T-helper 2 cell treated with Interferon-gamma antibody and Interleukin-4, amounts not matched to agents 5 μg/mL and 100 μg/mL, for 36 hours (primary cell): ENCODE data around the gene LRP8.

Source experiments
- DNase-seq: peaks from one replicate; pipeline ENCODE4 v3.0.0; 2021; ENCODE audit warnings: low spot score
- H3K27ac Mint-ChIP-seq: one replicate; pipeline ENCODE4 v1.8.0; 2021; ENCODE audit warnings: mild to moderate bottlenecking, mixed read lengths
- H3K27me3 Mint-ChIP-seq: one replicate; pipeline ENCODE4 v1.8.0; 2021; ENCODE audit warnings: low read depth, mixed read lengths
- H3K36me3 Mint-ChIP-seq: one replicate; pipeline ENCODE4 v1.8.0; 2021; ENCODE audit warnings: low read depth, mixed read lengths
- H3K4me1 Mint-ChIP-seq: one replicate; pipeline ENCODE4 v1.8.0; 2021; ENCODE audit warnings: low read depth, mixed read lengths
- H3K4me3 Mint-ChIP-seq: one replicate; pipeline ENCODE4 v1.8.0; 2022; ENCODE audit warnings: mild to moderate bottlenecking, moderate library complexity, mixed read lengths
- H3K9me3 Mint-ChIP-seq: one replicate; pipeline ENCODE4 v1.8.0; 2021; ENCODE audit warnings: mixed read lengths

LRP8 gene

GRCh38 chr1:53197291-53198200 is 130.3 kb downstream of the LRP8 start:
- Mint-ChIP-seq H3K9me3 (no peaks in the 10 kb centered on the region), H3K27me3 (no peaks in the 10 kb centered on the region)

GRCh38 chr1:53196485-53197290 is 131.2 kb downstream of the LRP8 start, which contains the start of gene CPT2:
Gene CPT2, plus strand, starts transcription at chr1:53196824. Its CDS starts 120 bp downstream, at chr1:53196944.
- Mint-ChIP-seq H3K36me3 (peaks cover 22% of the 10 kb centered on the region), H3K4me1 (peaks cover 23% of the 10 kb centered on the region), H3K4me3 (peak within 1 kb of the TSS; percentile 91), H3K9me3 (no peaks in the 10 kb centered on the region), H3K27me3 (no peaks in the 10 kb centered on the region), H3K27ac (peak within 1 kb of the TSS; percentile 94)
- peak; percentile 94 for DNase-seq

More at GRCh38 chr1:53197291-53198200, 130.3 kb downstream of the LRP8 start:
- Mint-ChIP-seq H3K36me3 (peaks cover 27% of the 10 kb centered on the region), H3K27ac (peak overlapping the region; percentile 94), H3K4me1 (peaks cover 22% of the 10 kb centered on the region), H3K4me3 (peak overlapping the region; percentile 91)
- DNase-seq, result no peak

- Mint-ChIP-seq H3K27me3 (no peaks in the 10 kb centered on the region), H3K27ac (peak overlapping the region; percentile 93), H3K4me1 (peaks cover 23% of the 10 kb centered on the region), H3K4me3 (peak overlapping the region; percentile 89), H3K9me3 (no peaks in the 10 kb centered on the region), H3K36me3 (peaks cover 20% of the 10 kb centered on the region)
- DNase-seq, result no peak
Measured at GRCh38 chr1:53196017-53196484, 131.8 kb downstream of the LRP8 start.

- Mint-ChIP-seq H3K9me3 (no peaks in the 10 kb centered on the region), H3K27me3 (no peaks in the 10 kb centered on the region), H3K27ac (peak overlapping the region; percentile 26), H3K36me3 (peaks cover 16% of the 10 kb centered on the region), H3K4me1 (peaks cover 23% of the 10 kb centered on the region), H3K4me3 (peak overlapping the region; percentile 34)
- DNase-seq, result no peak
Measured at GRCh38 chr1:53195246-53196016, 132.4 kb downstream of the LRP8 start.
